Neural cell (in vitro differentiated cells): ENCODE measurements around the gene GRID2IP. TPM values are rescaled to one million over a fixed set of nuclear protein-coding genes. Genes with fewer than 3 reads are reported as not detected.
A peak's percentile ranks its signal among the peaks of the same experiment; 100 is the strongest.

Experiments
- H2AFZ ChIP-seq: fragments of 200-600, 300-800 bp; sonication (generic), shearing (Covaris generic); 2 replicates; pipeline ENCODE4 v1.6.0; 2014; ENCODE audit warnings: low read depth, mild to moderate bottlenecking, antibody characterized with exemption, low read length, moderate library complexity
- H3F3A ChIP-seq: fragments of 200-600 bp; shearing (Covaris generic); 2 replicates; pipeline ENCODE4 v1.6.1; 2016; ENCODE audit warnings: mild to moderate bottlenecking, moderate library complexity, mixed read lengths, antibody characterized with exemption, low read length; ENCODE audit not compliant: insufficient read depth, poor library complexity, severe bottlenecking
- H3K27ac ChIP-seq: fragments of 200-600, 300-800 bp; sonication (generic), shearing (Covaris generic); 2 replicates; pipeline ENCODE4 v1.5.1; 2014; ENCODE audit warnings: mild to moderate bottlenecking, low read length, moderate library complexity
- H3K27me3 ChIP-seq: fragments of 300-800, 200-600 bp; sonication (generic), shearing (Covaris generic); 2 replicates; pipeline ENCODE4 v1.6.0; 2014; ENCODE audit warnings: mild to moderate bottlenecking, low read depth, low read length, moderate library complexity; ENCODE audit not compliant: insufficient read depth
- H3K36me3 ChIP-seq: fragments of 300-800, 200-600 bp; sonication (generic), shearing (Covaris generic); 2 replicates; pipeline ENCODE4 v1.5.1; 2014; ENCODE audit warnings: mild to moderate bottlenecking, antibody characterized with exemption, low read length, moderate library complexity; ENCODE audit not compliant: insufficient read depth
- H3K4me2 ChIP-seq: fragments of 300-800, 200-600 bp; sonication (generic), shearing (Covaris generic); 2 replicates; pipeline ENCODE4 v1.6.0; 2014; ENCODE audit warnings: mild to moderate bottlenecking, low read length
- H3K4me3 ChIP-seq: fragments of 300-800, 200-600 bp; sonication (generic), shearing (Covaris generic); 2 replicates; pipeline ENCODE4 v1.5.1; 2014; ENCODE audit warnings: mild to moderate bottlenecking, low read length, moderate library complexity
- H3K79me2 ChIP-seq: fragments of 200-600 bp; shearing (Covaris generic); replicated peaks from 2 replicates; pipeline ENCODE4 v1.6.0; 2014; ENCODE audit warnings: mild to moderate bottlenecking, low read length, moderate library complexity; ENCODE audit not compliant: insufficient read depth
- H3K9ac ChIP-seq: fragments of 300-800, 200-600 bp; sonication (generic), shearing (Covaris generic); 2 replicates; pipeline ENCODE4 v1.6.1; 2016; ENCODE audit warnings: mild to moderate bottlenecking, low read length, mixed read lengths
- H3K9me2 ChIP-seq: fragments of 200-600 bp; shearing (Covaris generic); 2 replicates; pipeline ENCODE4 v1.6.1; 2016; ENCODE audit warnings: mild to moderate bottlenecking, low read length, mixed read lengths; ENCODE audit not compliant: insufficient read depth
- H3K9me3 ChIP-seq: fragments of 200-600, 300-800 bp; sonication (generic), shearing (Covaris generic); 2 replicates; pipeline ENCODE4 v1.6.1; 2016; ENCODE audit warnings: mild to moderate bottlenecking, mixed run types, low read length, moderate library complexity, mixed read lengths
- H4K20me1 ChIP-seq: fragments of 200-600 bp; shearing (Covaris generic); 2 replicates; pipeline ENCODE4 v1.6.1; 2016; ENCODE audit warnings: mild to moderate bottlenecking, mixed run types; ENCODE audit not compliant: insufficient read depth
- EP300 ChIP-seq: fragments of 450-650 bp; conservative IDR thresholded peaks from 2 replicates; pipeline ENCODE4 v1.6.1; 2014; ENCODE audit warnings: antibody characterized with exemption, mild to moderate bottlenecking, moderate library complexity; ENCODE audit not compliant: poor library complexity, severe bottlenecking
- EZH2 ChIP-seq: fragments of 200-600, 300-800 bp; shearing (Covaris generic), sonication (generic); IDR thresholded peaks from 2 replicates; pipeline ENCODE4 v1.6.1; 2014; ENCODE audit warnings: antibody characterized with exemption, low read length, borderline replicate concordance, mild to moderate bottlenecking; ENCODE audit not compliant: insufficient read depth, poor library complexity, severe bottlenecking
- MXI1 ChIP-seq: fragments of 450-650 bp; conservative IDR thresholded peaks from 2 replicates; pipeline ENCODE4 v1.6.1; 2014; ENCODE audit warnings: antibody characterized with exemption, mild to moderate bottlenecking; ENCODE audit not compliant: poor library complexity, severe bottlenecking
- POLR2AphosphoS5 ChIP-seq: IDR thresholded peaks from 2 replicates; pipeline ENCODE4 v1.6.1; 2012
- RAD21 ChIP-seq: fragments of 450-650 bp; conservative IDR thresholded peaks from 2 replicates; pipeline ENCODE4 v1.6.1; 2014; ENCODE audit warnings: antibody characterized with exemption, mild to moderate bottlenecking, moderate library complexity
- REST ChIP-seq: IDR thresholded peaks from 2 replicates; pipeline ENCODE4 v1.6.1; 2012; ENCODE audit warnings: borderline replicate concordance
- SMC3 ChIP-seq: fragments of 450-650 bp; conservative IDR thresholded peaks from 2 replicates; pipeline ENCODE4 v1.6.1; 2014; ENCODE audit warnings: antibody characterized with exemption, mild to moderate bottlenecking, moderate library complexity; ENCODE audit not compliant: poor library complexity
- TAF1 ChIP-seq: IDR thresholded peaks from 2 replicates; pipeline ENCODE4 v1.6.1; 2012; ENCODE audit warnings: low read depth
- polyA plus RNA-seq: library from polyadenylated mRNA; depleted of rRNA; stranded (reverse); fragments of >200 nt; gene quantifications from 2 replicates; pipeline ENCODE4 v1.2.3, GENCODE V29; 2014
- TF ChIP-seq, protein P1 (sequence below): fragments of 450-650 bp; IDR thresholded peaks from 2 replicates; pipeline ENCODE4 v1.5.1; 2014; ENCODE audit warnings: antibody characterized with exemption, mild to moderate bottlenecking, moderate library complexity; ENCODE audit not compliant: poor library complexity, severe bottlenecking

The GRID2IP gene
- polyA plus RNA-seq, 1 donor from 2014 or later: 0.32 TPM

GRCh38 chr7:6579446-6579845, 28.2 kb upstream of the GRID2IP start:
- Histone ChIP-seq H2AFZ (no peak overlapping the region), H3K9ac (no peak overlapping the region), H3K9me3 (no peaks in the 10 kb centered on the region), H3F3A (no peaks in the 10 kb centered on the region), H3K27ac (no peak overlapping the region), H3K9me2 (no peaks in the 10 kb centered on the region), H4K20me1 (no peaks in the 10 kb centered on the region), H3K4me2 (no peak overlapping the region), H3K36me3 (no peaks in the 10 kb centered on the region), H3K27me3 (no peaks in the 10 kb centered on the region), H3K4me3 (no peak overlapping the region), H3K79me2 (no peaks in the 10 kb centered on the region)
- no peak for TF ChIP-seq SMC3
- no peak for TF ChIP-seq EP300
- no peak for TF ChIP-seq MXI1
- no peak for TF ChIP-seq EZH2
- TF ChIP-seq REST: no peak
- TF ChIP-seq RAD21: no peak
- TF ChIP-seq, protein P1, sequence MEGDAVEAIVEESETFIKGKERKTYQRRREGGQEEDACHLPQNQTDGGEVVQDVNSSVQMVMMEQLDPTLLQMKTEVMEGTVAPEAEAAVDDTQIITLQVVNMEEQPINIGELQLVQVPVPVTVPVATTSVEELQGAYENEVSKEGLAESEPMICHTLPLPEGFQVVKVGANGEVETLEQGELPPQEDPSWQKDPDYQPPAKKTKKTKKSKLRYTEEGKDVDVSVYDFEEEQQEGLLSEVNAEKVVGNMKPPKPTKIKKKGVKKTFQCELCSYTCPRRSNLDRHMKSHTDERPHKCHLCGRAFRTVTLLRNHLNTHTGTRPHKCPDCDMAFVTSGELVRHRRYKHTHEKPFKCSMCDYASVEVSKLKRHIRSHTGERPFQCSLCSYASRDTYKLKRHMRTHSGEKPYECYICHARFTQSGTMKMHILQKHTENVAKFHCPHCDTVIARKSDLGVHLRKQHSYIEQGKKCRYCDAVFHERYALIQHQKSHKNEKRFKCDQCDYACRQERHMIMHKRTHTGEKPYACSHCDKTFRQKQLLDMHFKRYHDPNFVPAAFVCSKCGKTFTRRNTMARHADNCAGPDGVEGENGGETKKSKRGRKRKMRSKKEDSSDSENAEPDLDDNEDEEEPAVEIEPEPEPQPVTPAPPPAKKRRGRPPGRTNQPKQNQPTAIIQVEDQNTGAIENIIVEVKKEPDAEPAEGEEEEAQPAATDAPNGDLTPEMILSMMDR: no peak
- no peak for TF ChIP-seq TAF1
- no peak for TF ChIP-seq POLR2AphosphoS5

DNA sequence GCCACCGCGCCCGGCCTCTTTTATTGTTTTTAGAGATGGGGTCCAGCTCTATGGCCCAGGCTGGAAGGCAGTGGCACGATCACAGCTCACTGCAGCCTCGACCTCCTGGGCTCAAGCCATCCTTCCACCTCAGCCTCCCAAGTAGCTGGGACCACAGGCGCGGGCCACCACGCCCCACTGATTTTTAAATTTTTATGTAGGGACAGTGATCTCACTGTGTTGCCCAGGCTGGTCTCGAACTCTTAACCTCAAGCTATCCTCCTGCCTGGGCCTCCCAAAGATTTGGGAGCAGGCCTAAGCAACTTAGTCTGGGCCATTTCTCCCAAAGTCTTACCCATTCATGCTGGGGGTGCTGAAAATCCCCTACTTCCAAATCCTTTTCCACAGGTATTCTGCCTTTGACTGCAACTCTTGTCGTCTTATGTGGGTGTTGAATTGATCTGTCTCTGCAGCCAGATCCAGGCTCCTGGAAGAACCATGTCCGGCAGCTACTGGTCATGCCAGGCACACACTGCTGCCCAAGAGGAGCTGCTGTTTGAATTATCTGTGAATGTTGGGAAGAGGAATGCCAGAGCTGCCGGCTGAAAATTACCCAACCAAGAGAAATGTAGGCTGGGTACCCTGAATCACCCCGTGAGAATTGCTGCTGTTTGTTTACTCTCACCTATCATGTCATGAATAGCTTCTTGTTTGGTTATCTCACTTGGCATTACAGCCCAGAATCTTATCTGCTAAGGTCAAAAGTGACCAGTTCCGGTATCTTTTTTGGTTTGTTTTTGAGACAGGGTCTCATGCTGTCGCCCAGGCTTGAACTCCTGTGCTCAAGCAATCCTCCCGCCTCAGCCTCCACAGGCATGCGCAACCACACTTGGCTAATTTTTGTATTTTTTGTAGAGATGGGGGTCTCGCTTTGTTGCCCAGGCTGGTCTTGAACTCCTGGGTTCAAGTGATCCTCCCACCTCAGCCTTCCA, 27.1 kb upstream of the GRID2IP start:
- TF ChIP-seq EP300 (no peak), EZH2 (no peak), RAD21 (no peak), SMC3 (no peak), POLR2AphosphoS5 (no peak), REST (no peak), TAF1 (no peak), MXI1 (no peak)
- TF ChIP-seq, protein P1: no peak
- H3K4me2 ChIP-seq: no peak overlapping the region
- no peaks in the 10 kb centered on the region for H3K36me3 ChIP-seq
- peak overlapping the region; percentile 81 for H3K4me3 ChIP-seq
- H3K79me2 ChIP-seq: no peaks in the 10 kb centered on the region
- peak overlapping the region; percentile 89 for H3K9ac ChIP-seq
- H3K9me2 ChIP-seq: no peaks in the 10 kb centered on the region
- H3F3A ChIP-seq: no peaks in the 10 kb centered on the region
- H4K20me1 ChIP-seq: no peaks in the 10 kb centered on the region
- H2AFZ ChIP-seq: no peak overlapping the region
- no peak overlapping the region for H3K27ac ChIP-seq
- H3K9me3 ChIP-seq: no peaks in the 10 kb centered on the region
- H3K27me3 ChIP-seq: no peaks in the 10 kb centered on the region
